DMS114 treated with DMSO at 0.1 percent for 48 hours (cell line): Measurements from ENCODE around the gene HDDC3.

Experiments used
- DNase-seq: peaks from one replicate; lab custom pipeline; 2025; ENCODE audit not compliant: unreplicated experiment; lab: John Stamatoyannopoulos, UW

The HDDC3 gene

DNA sequence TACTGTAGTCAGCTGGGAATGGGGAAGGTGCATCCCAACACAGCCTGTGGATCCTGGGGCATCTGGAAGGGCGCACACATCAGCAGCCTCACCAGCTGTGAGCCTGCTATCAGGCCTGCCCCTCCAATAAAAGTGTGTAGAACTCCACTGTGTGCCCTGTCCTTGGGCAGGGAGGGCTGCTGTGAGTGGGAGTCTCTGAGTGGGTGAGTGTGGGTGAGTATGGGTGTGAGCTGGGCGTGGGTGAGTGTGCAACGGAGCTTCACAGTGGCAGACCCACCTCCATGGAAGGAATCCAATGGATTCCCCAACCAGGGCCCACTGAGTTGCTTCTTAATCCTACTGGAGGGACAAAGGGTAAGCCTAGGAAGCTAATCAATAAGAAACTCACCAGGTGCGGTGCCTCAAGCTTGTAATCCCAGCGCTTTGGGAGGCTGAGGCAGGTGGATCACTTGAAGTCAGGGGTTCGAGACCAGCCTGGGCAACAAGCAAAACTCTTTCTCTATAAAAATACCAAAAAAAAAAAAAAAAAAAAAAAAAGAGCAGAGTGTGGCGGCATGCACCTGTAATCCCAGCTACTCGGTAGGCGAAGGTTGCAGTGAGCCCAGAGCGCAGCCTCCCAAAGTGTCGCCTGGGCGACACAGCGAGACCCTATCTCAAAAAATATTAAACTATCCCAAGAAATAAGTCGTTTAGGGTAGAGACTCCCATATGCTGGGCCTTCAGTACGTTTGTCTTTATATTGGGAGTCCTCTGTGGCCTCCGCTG lies 21.8 kb upstream of the HDDC3 start:
- DNase-seq: no peak

DNA sequence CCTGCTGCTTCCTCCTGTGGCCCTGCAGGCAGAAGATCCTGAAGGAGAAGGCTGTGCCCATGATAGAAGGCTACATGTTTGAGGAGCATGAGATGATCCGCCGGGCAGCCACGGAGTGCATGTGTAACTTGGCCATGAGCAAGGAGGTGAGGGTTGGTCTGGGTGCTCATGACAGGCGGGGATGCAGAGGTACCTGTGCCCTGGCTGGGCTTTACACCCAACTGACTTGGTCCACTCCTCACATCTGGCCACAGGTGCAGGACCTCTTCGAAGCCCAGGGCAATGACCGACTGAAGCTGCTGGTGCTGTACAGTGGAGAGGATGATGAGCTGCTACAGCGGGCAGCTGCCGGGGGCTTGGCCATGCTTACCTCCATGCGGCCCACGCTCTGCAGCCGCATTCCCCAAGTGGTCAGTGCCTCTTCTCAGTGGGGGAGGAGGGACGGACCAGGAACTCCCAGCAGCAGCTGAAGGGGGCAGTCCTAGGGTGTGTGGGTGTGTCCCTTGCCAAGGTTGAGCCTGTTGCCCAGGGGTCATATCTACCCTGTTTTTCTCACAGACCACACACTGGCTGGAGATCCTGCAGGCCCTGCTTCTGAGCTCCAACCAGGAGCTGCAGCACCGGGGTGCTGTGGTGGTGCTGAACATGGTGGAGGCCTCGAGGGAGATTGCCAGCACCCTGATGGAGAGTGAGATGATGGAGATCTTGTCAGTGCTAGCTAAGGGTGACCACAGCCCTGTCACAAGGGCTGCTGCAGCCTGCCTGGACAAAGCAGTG lies 20.7 kb upstream of the HDDC3 start:
- no peak for DNase-seq

DNA sequence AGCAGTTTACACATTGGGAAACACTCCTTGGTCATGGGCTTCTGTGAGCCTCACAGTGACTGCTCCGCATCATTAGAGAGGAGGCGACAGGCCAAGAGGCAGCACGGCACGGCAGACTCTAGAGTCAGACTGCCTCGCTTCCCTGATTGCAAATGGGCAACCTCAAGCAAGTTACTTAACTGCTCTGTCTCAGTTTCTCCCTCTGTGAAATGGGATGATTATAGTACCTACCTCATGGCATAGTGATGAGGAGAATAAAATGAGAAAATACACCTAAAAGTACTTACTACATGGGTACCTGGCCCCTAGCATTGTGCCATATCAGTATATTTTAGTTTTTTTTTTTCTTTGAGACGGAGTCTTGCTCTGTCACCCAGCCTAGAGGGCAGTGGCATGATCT lies 18.3 kb upstream of the HDDC3 start:
- DNase-seq: no peak

DNA sequence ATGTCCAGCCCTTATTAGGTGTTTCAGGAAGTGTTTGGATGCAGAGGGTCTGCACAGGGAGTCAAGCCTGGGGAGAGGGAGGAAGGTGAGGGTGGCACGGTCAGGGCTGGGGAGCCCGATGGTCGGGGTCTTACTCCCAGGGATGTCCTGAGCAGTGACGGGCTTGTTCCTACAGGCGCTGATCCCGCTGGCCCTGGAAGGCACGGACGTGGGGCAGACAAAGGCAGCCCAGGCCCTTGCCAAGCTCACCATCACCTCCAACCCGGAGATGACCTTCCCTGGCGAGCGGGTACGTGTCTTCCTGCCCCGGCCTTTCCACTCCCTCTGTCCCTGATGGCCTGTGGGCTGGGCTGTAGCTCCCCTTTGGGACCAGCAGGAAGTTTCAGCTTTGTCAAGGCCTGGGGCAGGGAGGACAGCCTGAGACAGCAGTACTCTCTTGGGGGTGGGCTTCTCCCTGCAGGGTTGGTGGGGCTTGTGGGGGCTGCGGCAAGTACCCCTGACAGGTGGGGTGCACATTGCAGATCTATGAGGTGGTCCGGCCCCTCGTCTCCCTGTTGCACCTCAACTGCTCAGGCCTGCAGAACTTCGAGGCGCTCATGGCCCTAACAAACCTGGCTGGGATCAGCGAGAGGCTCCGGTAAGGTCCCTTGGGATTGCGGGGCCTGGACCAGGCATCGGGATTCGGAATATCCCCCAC lies 17.8 kb upstream of the HDDC3 start:
- no peak for DNase-seq

DNA sequence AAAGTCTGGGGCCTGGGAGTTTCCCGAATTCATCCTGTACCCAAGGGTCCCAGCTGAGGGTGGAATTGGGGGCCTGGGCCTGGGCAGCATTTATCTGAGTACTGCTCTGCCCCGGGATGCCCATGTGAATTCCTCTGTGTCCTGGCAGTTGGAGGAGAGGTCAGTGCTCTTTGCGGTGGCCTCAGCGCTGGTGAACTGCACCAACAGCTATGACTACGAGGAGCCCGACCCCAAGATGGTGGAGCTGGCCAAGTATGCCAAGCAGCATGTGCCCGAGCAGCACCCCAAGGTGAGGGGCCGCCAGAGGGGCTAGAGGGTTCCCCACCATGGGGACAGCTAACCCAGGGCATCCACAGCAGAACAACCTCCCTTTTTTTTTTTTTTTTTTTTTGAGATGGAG lies 16.2 kb upstream of the HDDC3 start:
- DNase-seq: no peak

DNA sequence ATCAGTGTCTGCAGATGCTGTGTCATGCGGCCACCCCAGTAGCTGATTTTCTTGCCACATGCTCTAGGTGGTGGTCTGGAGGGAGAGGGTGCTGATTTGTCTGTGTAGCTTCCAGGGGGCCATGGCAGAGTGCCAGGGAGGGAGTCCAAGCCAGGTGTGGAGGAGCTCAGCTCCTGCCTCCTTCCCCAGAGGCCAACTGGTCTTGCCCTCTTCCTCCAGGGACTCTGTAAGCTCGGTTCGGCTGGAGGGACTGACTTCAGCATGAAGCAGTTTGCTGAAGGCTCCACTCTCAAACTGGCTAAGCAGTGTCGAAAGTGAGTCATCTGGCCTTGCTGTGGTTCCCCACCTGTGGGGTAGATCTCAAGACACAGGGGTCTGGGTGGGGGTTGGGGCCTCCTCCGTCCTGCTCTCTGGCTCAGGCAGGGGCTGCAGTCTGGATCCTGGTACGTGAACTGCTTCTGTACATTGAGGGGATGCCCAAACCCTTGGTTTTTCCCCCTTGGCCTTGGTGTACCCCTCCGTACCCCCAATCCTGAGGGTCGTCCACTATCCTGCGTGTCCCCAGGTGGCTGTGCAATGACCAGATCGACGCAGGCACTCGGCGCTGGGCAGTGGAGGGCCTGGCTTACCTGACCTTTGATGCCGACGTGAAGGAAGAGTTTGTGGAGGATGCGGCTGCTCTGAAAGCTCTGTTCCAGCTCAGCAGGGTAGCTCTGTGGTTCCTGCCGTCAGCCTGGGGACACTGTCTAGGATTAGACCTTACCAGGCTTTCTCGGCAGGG lies 15.4 kb upstream of the HDDC3 start:
- no peak for DNase-seq

DNA sequence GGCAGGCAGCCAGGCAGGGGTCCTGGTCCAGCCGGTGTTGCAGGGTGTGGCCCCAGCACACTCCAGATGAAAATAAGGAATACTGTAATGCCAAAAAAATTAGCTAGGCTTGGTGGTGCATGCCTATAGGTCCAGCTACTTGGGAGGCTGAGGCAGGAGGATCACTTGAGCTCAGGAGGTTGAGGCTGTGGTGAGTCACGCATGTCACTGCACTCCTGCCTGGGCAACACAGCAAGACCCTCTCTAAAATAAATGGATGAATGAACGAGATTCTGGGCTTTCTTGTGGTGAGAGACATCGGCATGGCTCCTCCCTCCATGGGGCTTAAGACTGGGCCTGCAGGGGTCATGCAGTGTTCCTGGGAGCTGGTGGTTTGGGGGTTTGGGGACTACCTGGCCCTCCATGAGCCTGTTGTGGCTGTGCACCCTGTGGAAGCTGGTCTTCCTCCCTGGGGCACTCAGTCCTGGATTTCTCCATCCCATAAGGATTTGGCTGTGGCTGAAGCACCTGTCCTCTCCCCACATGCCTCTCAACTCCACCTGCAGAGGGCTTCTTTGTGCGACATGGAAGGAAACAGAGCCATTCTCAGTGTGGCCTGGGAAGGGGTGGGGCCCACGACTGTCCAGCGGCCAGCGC lies 14.7 kb upstream of the HDDC3 start:
- DNase-seq: no peak

DNA sequence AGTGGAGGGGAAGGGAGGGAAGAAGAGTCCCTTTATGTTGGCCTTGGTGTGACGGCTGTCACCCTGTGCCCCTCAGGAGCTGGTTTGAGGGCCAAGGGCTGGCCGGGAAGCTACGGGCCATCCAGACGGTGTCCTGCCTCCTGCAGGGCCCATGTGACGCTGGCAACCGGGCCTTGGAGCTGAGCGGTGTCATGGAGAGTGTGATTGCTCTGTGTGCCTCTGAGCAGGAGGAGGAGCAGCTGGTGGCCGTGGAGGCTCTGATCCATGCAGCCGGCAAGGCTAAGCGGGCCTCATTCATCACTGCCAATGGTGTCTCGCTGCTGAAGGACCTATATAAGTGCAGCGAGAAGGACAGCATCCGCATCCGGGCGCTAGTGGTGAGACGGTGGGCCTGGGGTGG lies 14.2 kb upstream of the HDDC3 start:
- DNase-seq: no peak

DNA sequence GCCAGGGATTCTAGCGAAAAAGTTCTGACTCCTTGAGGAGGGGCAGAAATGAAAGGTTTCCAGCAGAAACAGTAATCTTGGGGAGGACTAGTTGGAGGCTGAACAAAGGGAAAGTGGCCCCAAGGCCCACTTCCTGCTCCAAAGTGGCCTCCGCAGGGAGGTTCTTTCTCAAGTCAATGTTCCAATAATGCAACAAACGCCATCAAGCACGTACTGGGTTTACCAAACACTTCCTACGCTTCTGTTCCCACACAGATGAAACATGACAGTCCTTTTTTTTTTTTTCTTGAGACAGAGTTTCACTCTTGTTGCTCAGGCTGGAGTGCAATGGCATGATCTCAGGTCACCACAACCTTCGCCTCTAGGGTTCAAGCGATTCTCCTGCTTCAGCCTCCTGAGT lies 12.7 kb upstream of the HDDC3 start:
- no peak for DNase-seq

DNA sequence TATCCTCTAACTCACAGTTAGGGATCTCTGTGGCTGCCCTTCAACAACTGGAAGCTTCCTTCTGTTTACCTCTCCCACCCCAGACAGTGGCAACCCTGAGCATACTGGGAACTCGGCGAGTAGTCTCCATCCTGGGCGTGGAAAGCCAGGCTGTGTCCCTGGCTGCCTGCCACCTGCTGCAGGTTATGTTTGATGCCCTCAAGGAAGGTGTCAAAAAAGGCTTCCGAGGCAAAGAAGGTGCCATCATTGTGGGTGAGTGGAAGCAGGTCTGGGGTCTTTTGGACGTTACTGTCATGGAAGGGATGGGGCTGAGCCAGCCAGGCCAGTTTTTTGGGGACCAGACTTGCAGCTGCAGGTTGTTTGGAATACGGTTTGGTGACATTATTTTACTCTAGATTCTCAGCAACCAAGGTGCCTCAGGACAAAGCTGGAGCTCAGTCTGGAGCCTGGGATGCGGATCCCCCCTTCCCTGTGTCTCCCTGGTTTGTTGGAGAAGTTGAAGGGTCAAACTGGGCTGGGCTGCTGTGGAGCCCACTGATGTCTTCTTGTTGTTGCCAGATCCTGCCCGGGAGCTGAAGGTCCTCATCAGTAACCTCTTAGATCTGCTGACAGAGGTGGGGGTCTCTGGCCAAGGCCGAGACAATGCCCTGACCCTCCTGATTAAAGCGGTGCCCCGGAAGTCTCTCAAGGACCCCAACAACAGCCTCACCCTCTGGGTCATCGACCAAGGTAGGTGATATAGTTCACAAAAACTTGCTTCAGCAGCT lies 10.2 kb upstream of the HDDC3 start:
- DNase-seq: no peak

DNA sequence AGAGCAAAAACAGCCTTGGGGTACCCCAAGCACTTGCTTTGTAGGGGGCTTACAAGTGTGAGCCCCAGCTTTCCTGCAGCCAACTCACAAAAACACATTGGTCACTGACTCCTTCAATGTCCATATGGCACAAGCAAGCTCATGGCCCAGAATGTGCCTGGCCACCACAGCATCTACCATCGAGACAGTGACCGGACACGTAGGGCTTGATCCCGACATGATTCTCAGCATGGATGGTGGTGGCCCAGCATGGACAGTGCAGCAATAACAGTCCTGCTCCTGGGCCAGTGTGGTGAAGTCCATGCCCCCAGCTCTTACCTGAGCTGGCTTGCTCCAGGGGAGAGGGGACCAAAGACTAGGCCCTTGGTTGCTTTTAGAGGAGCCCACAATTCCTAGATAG lies 8.7 kb upstream of the HDDC3 start:
- DNase-seq: no peak

DNA sequence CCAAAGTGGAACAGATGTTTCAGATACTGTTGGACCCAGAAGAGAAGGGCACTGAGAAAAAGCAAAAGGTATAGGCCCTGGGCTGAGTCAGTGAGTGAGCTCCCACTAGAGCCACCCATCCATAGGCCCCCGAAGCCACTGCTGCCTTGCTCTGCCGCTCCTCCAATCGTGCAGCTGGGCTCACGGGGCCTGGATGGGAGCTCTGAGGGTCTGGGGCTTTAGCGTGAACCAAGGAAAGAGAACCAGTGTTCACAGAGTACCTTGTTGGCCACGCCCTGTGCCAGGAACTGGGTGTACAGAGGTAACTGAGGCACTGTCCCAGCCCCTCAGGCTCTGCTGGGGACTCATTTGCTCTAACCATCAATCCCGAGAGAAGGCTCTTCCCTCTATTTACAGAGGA lies 7.4 kb upstream of the HDDC3 start:
- DNase-seq: no peak

DNA sequence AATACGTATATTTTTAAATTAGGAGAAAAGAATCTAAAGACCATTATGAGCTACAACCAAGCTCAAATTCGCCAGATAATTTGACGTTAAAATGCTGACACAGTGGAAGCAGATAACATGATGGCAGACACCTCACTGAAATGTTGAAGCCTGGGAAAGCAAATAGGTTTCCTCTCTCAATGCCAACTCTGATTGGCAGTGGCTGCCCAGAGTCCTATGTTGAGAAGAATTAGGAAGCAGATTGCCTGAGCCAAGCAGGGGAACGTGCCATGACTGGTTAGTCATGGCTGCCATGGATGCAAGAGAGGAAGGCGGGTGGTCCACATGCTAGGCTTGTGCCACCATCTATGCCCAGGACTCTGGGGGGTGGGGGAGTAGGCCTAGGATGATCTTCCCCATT lies 5.9 kb upstream of the HDDC3 start:
- DNase-seq: no peak

DNA sequence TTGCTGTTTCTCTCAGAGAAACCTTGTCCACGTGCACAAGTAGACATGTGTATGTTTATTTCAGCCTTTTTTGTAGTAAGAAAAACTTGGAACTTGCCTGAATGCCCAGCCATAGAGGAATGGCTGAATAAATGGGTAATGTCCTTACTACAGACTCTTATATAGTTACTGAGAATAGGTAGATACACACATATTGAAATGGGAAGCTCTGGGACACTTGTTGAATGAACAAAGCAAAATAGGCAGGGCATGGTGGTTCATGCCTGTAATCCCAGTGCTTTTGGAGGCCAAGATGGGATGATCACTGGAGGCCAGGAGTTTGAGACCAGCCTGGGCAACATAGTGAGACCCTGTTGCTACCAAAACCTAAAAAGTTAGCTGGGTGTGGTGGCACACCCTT lies 4.5 kb upstream of the HDDC3 start:
- DNase-seq: no peak

DNA sequence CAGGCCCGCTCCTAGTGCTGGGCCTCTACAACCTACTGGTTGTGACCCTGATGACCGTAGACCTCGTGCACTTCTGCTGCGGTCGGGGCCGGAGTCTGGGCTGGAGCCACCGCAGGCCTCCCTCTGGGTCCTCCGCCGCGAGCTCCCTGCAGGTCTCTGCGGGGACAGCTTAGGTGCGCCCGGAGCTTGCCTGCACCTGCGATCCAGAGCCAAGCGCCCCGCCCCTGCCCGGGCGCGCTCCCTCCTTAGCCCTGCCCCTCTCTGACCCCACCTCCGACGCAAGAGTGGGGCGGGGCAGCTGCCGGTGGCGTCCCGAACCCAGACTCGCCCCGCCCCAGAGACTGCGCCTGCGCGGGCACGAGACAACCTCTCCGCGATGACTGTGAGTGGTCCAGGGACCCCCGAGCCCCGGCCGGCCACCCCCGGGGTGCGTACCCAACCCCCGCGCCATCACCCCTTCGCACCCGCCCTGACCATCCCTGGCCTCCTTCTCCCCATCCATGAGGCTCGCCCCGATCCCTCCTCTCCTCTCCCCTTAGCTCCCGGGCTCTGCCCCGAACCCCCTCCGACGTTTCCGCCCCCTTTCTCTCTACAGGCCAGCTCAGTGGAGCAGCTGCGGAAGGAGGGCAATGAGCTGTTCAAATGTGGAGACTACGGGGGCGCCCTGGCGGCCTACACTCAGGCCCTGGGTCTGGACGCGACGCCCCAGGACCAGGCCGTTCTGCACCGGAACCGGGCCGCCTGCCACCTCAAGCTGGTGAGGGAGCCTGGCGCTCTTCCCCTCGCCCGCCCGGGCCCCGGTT lies 2.8 kb upstream of the HDDC3 start, which contains the start of gene UNC45A:
UNC45A (plus strand) TSS at position 337 of the 803 bp plus-strand sequence; CDS start at position 377, 40 bp downstream.
- DNase-seq: peak; percentile 73

DNA sequence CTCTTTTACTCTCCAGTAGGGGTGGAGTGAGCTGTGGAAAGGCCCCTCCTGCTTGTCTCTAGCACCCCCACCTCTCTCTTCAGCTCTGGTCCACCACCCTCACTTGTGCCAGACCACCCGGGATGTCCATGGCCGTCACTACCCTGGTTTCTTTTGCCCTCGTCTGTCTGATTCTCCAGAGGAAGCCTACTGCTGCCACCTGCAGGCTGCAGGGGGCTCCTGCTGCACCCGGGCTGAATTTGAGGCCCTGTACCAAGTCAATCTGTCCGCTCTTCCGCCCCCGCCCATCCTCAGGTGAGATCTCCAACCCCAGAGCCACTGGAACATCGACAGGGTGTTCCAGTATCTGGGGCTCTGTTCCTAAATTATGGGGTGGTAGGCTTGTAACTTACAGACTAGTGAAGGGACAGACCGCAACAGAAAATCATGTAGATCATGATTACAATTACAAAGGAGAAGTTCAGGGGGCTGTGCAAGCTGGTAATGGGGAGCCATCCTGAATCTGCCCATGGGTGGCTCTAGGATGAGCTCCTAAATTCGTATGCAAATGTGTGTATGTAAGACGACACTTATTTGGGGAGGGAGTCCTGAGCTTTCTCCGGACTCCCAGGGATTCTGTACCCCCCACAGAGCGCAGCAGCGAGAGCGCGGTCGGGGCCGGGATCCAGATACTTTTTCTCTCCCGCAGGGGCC lies 2.1 kb upstream of the HDDC3 start:
- DNase-seq: peak; percentile 86

DNA sequence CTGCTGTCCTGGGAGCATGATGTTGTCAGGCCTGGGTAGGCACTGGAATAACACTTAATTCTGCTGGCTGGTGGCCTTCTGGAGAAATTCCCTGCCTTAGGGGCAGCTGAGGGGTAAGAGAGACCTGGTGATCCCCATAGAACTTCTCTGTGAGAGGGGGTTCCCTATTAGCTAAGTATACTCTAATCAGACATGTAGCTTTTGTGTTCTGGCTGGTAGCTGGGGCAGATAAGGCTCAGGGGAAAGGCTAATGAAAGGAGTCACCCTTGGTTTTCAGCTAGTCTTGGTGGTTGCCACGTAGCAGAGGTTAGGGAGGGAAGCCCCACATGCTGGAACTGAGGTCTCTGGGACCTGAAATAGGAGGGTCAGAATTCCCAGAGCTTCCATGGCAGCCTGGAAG lies 952 bp upstream of the HDDC3 start:
- no peak for DNase-seq

DNA sequence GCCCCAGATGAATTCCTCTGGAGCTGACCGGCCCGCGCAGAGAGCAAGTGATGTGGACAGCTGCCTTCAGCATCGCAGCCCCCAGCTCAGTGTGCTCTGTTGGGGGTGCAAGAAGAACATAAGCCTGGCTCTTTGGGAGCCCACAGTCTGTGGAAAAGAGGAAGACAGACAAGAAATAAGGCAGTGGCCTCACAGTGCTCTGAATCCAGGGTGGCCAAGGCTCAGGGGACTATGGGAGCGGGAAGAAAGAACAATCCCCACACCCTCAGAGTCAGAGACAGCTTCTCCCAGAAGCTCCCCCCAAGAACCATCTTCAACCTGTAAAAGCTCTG lies 277 bp upstream of the HDDC3 start:
- no peak for DNase-seq

DNA sequence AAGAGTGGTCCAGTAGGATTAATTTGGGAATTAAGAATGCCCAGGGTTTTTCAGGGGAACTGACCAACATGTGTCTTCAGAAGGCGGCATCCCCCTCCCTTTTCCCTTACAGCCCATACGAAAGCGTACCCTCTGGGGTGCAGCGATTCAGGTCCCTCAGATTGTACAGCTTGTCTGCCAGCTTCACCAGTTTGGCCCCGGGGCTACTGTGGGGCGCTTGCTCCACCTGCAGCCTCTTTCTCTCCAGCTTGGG lies 848 bp downstream of the HDDC3 start:
- DNase-seq: no peak
